Lower lobe of right lung (tissue), 2 donors: ENCODE measurements around the gene TDRD3. TPM values are rescaled to one million over a fixed set of nuclear protein-coding genes. Genes with fewer than 3 reads are reported as not detected.
"Not testable (repeated sequence)": the region's sequence is repeated elsewhere in the genome, so short reads cannot be mapped to it uniquely, and the experiment has no call there.

ENCODE experiments used
- ATAC-seq, 2 donors: fragments of 200-7000 bp; cut with Tn5 transposase; one replicate each; pipeline ENCODE4 v1.9.1; 2020 to 2022; ENCODE audit warnings: mild to moderate bottlenecking in 2 of 2, moderate library complexity in 2 of 2
- DNase-seq: peaks from one replicate; pipeline ENCODE4 v3.0.0-alpha.2; 2020
- H3K27ac ChIP-seq: fragments of 200-600 bp; one replicate; pipeline ENCODE4 v1.8.0; 2022
- H3K27me3 ChIP-seq: fragments of 200-600 bp; one replicate; pipeline ENCODE4 v1.8.0; 2022; ENCODE audit warnings: low read depth
- H3K36me3 ChIP-seq: fragments of 200-600 bp; one replicate; pipeline ENCODE4 v1.8.0; 2022; ENCODE audit warnings: mild to moderate bottlenecking
- H3K4me1 ChIP-seq: fragments of 200-600 bp; one replicate; pipeline ENCODE4 v1.8.0; 2022
- H3K4me3 ChIP-seq: fragments of 200-600 bp; one replicate; pipeline ENCODE4 v1.8.0; 2022; ENCODE audit warnings: mild to moderate bottlenecking
- H3K9me3 ChIP-seq: fragments of 200-600 bp; one replicate; pipeline ENCODE4 v1.8.0; 2022
- intact Hi-C: fragments of 100-400 bp; cut with DNase I; formaldehyde crosslinking; loops from one replicate; pipeline ENCODE4 v1.11.0; 2022
- total RNA-seq: library from RNA; stranded (reverse); fragmentation: NEBNext Ultra II Directional; extraction: Animal tissue kit (Norgen Biotek cat#: 25700); gene quantifications from one replicate; pipeline ENCODE4 v1.2.1, GENCODE V29; 2021
- TF ChIP-seq, protein P1 (sequence below): fragments of 200-600 bp; IDR thresholded peaks from one replicate; pipeline ENCODE4 v1.8.0; 2022; ENCODE audit warnings: antibody characterized with exemption, mild to moderate bottlenecking
- donor health status: DM: no; HTN: yes; CAD: no; lungs with severe emphysema.

Gene TDRD3
- total RNA-seq, 1 donor from 2014 or later, result 27.0 TPM

DNA sequence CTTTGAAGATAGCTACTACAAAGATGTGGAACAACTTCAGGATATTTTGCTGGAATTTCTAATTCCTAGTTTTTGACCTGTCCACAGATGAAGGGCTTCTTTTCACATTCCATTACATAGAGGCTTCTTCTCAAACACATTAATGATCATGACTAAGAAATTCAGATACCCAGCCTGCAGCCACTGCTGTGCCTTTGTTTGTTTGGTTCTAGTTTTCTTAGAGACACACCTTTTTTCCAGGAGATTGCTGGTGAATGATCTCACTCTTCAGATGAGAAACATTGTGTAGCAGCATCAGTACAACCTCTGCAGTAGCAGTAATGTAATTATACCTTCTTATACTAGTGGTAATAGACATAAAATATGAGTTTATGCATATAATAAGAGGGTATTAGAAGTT is 5.0 kb downstream of the TDRD3 start:
- Histone ChIP-seq H3K27ac (no peak overlapping the region), H3K36me3 (no peaks in the 10 kb centered on the region), H3K4me3 (no peak overlapping the region), H3K4me1 (peaks cover 21% of the 10 kb centered on the region), H3K27me3 (no peaks in the 10 kb centered on the region), H3K9me3 (no peaks in the 10 kb centered on the region)
- TF ChIP-seq, protein P1, sequence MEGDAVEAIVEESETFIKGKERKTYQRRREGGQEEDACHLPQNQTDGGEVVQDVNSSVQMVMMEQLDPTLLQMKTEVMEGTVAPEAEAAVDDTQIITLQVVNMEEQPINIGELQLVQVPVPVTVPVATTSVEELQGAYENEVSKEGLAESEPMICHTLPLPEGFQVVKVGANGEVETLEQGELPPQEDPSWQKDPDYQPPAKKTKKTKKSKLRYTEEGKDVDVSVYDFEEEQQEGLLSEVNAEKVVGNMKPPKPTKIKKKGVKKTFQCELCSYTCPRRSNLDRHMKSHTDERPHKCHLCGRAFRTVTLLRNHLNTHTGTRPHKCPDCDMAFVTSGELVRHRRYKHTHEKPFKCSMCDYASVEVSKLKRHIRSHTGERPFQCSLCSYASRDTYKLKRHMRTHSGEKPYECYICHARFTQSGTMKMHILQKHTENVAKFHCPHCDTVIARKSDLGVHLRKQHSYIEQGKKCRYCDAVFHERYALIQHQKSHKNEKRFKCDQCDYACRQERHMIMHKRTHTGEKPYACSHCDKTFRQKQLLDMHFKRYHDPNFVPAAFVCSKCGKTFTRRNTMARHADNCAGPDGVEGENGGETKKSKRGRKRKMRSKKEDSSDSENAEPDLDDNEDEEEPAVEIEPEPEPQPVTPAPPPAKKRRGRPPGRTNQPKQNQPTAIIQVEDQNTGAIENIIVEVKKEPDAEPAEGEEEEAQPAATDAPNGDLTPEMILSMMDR, result no peak
- intact Hi-C loops, result no loop called here
- no peak for DNase-seq
- ATAC-seq, result no peak

DNA sequence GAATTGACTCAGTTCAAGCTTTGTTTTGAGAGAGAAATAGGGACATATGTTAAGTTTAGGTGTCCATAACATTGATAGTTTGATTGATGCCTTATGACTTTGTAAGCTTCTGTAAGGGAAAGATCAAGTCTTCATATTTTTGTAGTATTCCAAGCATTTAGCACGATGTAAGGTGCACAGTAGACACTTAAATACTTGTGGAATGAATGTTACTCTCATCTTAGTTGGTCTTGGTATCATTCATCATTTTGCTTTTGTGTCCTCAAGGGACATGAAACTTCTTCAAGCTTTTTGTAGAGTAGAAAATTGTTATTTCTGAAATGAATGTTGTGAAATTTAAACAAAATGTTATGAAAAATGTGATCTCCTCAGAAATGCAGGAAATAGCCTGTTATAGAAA is 10.1 kb downstream of the TDRD3 start:
- H3K27me3 ChIP-seq, result no peaks in the 10 kb centered on the region
- TF ChIP-seq, protein P1, result no peak
- ATAC-seq, result no peak

DNA sequence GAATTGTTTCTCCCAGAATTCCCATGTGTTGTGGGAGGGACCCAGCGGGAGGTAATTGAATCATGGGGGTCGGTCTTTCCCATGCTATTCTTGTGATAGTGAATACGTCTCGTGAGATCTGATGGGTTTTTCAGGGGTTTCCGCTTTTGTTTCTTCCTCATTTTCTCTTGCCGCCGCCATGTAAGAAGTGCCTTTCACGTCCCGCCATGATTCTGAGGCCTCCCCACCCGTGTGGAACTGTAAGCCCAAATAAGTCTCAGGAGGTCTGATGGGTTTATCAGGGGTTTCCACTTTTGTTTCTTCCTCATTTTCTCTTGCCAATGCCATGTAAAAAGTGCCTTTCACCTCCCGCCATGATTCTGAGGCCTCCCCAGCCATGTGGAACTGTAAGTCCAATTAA is 10.8 kb downstream of the TDRD3 start:
- H3K4me1 ChIP-seq, result peaks cover 12% of the 10 kb centered on the region
- H3K9me3 ChIP-seq, H3K27ac ChIP-seq, H3K36me3 ChIP-seq, H3K4me3 ChIP-seq, H3K27me3 ChIP-seq, intact Hi-C loops, DNase-seq, ATAC-seq: not testable (repeated sequence)

More for the DNA sequence above, 10.1 kb downstream of the TDRD3 start:
- peaks cover 4% of the 10 kb centered on the region for H3K4me1 ChIP-seq
- no peak for DNase-seq
- no peaks in the 10 kb centered on the region for H3K9me3 ChIP-seq
- H3K36me3 ChIP-seq, result no peaks in the 10 kb centered on the region
- H3K27ac ChIP-seq, result no peak overlapping the region
- H3K4me3 ChIP-seq, result no peak overlapping the region
- intact Hi-C loops, result no loop called here

- peaks cover 19% of the 10 kb centered on the region for H3K4me1 ChIP-seq
- H3K4me3 ChIP-seq, H3K27ac ChIP-seq, DNase-seq, H3K36me3 ChIP-seq, ATAC-seq, H3K9me3 ChIP-seq, intact Hi-C loops, H3K27me3 ChIP-seq: not testable (repeated sequence)
Measured at GRCh38 chr13:60409574-60410292, 12.7 kb downstream of the TDRD3 start.

GRCh38 chr13:60410299-60410698 is 13.3 kb downstream of the TDRD3 start:
- ATAC-seq, result no peak
- Histone ChIP-seq H3K4me1 (peaks cover 19% of the 10 kb centered on the region), H3K9me3 (no peaks in the 10 kb centered on the region), H3K4me3 (no peak overlapping the region), H3K36me3 (no peaks in the 10 kb centered on the region), H3K27me3 (no peaks in the 10 kb centered on the region), H3K27ac (no peak overlapping the region)
- no peak for DNase-seq
- TF ChIP-seq, protein P1, result no peak
- intact Hi-C loops, result no loop called here

GRCh38 chr13:60411464-60411863 is 14.4 kb downstream of the TDRD3 start:
- Histone ChIP-seq H3K4me3 (no peak overlapping the region), H3K9me3 (no peaks in the 10 kb centered on the region), H3K36me3 (no peaks in the 10 kb centered on the region), H3K4me1 (peaks cover 19% of the 10 kb centered on the region), H3K27me3 (no peaks in the 10 kb centered on the region), H3K27ac (no peak overlapping the region)
- intact Hi-C loops, result no loop called here
- DNase-seq, result no peak
- no peak for ATAC-seq
- TF ChIP-seq, protein P1, result no peak
